Measurements from ENCODE around the gene CFAP54.

Gene CFAP54

GRCh38 chr12:96743606-96744005 is 254.2 kb downstream of the CFAP54 start:
- Histone ChIP-seq H4K8ac (ENCODE audit: low read depth, low read length) (no peak overlapping the region), H3K4me1 (ENCODE audit: control insufficient read depth in 1 of 2, insufficient read depth in 2 of 2, low read length in 2 of 2) (no peaks in the 10 kb centered on the region), H2BK12ac (ENCODE audit: low read length) (no peak overlapping the region), H3K4ac (ENCODE audit: low read depth, low read length) (no peak overlapping the region), H3K79me1 (ENCODE audit: low read length) (no peaks in the 10 kb centered on the region), H2AK5ac (ENCODE audit: low read length) (no peak overlapping the region), H3K23ac (ENCODE audit: low read length) (no peak overlapping the region), H3K4me2 (ENCODE audit: low read length) (no peak overlapping the region), H2AFZ (ENCODE audit: insufficient read depth, low read length, poor library complexity) (no peak overlapping the region), H4K12ac (ENCODE audit: low read depth, low read length) (no peak overlapping the region), H3K9ac (ENCODE audit: low read length) (no peak overlapping the region), H2BK120ac (ENCODE audit: insufficient read depth, low read length, poor library complexity) (no peak overlapping the region), H3K36me3 (ENCODE audit: control insufficient read depth in 1 of 2, insufficient read depth in 2 of 2, low read length in 2 of 2) (no peaks in the 10 kb centered on the region), H3K27me3 (ENCODE audit: insufficient read depth, low read length) (no peaks in the 10 kb centered on the region), H2BK5ac (ENCODE audit: low read depth, low read length, poor library complexity) (no peak overlapping the region), H4K91ac (ENCODE audit: low read depth, low read length) (no peak overlapping the region), H3K14ac (ENCODE audit: low read length) (no peak overlapping the region), H3K27ac (ENCODE audit: low read depth, low read length) (no peak overlapping the region), H3K79me2 (ENCODE audit: control insufficient read depth, insufficient read depth, low read length, poor library complexity) (no peaks in the 10 kb centered on the region), H3K18ac (ENCODE audit: low read length) (no peak overlapping the region), H3K9me3 (ENCODE audit: insufficient read depth, low read depth, low read length) (no peaks in the 10 kb centered on the region), H3K4me3 (ENCODE audit: low read depth, low read length) (no peak overlapping the region)
- WGBS (ENCODE audit: extremely low coverage, insufficient coverage, insufficient read length): 100% methylated on average over 1 of the region's 4 CpGs
- no peak for DNase-seq

- H2BK120ac ChIP-seq (ENCODE audit: insufficient read depth, low read length, poor library complexity): no peak overlapping the region
- no peak overlapping the region for H2BK12ac ChIP-seq (ENCODE audit: low read length)
- no peaks in the 10 kb centered on the region for H3K9me3 ChIP-seq (ENCODE audit: insufficient read depth, low read depth, low read length)
- H3K27ac ChIP-seq (ENCODE audit: low read depth, low read length): no peak overlapping the region
- H4K8ac ChIP-seq (ENCODE audit: low read depth, low read length): no peak overlapping the region
- H3K9ac ChIP-seq (ENCODE audit: low read length): no peak overlapping the region
- H4K12ac ChIP-seq (ENCODE audit: low read depth, low read length): no peak overlapping the region
- no CpG with 5 or more reads among the region's 1 CpG for WGBS (ENCODE audit: extremely low coverage, insufficient coverage, insufficient read length)
- no peaks in the 10 kb centered on the region for H3K79me2 ChIP-seq (ENCODE audit: control insufficient read depth, insufficient read depth, low read length, poor library complexity)
- no peak overlapping the region for H3K23ac ChIP-seq (ENCODE audit: low read length)
- H3K36me3 ChIP-seq (ENCODE audit: control insufficient read depth in 1 of 2, insufficient read depth in 2 of 2, low read length in 2 of 2): no peaks in the 10 kb centered on the region
- H2BK5ac ChIP-seq (ENCODE audit: low read depth, low read length, poor library complexity): no peak overlapping the region
- no peaks in the 10 kb centered on the region for H3K4me1 ChIP-seq (ENCODE audit: control insufficient read depth in 1 of 2, insufficient read depth in 2 of 2, low read length in 2 of 2)
- no peak overlapping the region for H2AK5ac ChIP-seq (ENCODE audit: low read length)
- no peaks in the 10 kb centered on the region for H3K79me1 ChIP-seq (ENCODE audit: low read length)
- no peak overlapping the region for H3K14ac ChIP-seq (ENCODE audit: low read length)
- H2AFZ ChIP-seq (ENCODE audit: insufficient read depth, low read length, poor library complexity): no peak overlapping the region
- no peak overlapping the region for H4K91ac ChIP-seq (ENCODE audit: low read depth, low read length)
- H3K27me3 ChIP-seq (ENCODE audit: insufficient read depth, low read length): no peaks in the 10 kb centered on the region
- H3K18ac ChIP-seq (ENCODE audit: low read length): no peak overlapping the region
- H3K4me2 ChIP-seq (ENCODE audit: low read length): no peak overlapping the region
- H3K4me3 ChIP-seq (ENCODE audit: low read depth, low read length): no peak overlapping the region
- no peak for DNase-seq
- no peak overlapping the region for H3K4ac ChIP-seq (ENCODE audit: low read depth, low read length)
These were observed 260.6 kb downstream of the CFAP54 start for GRCh38 chr12:96749999-96750398.

- Histone ChIP-seq H4K12ac (ENCODE audit: low read depth, low read length) (no peak overlapping the region), H2BK120ac (ENCODE audit: insufficient read depth, low read length, poor library complexity) (no peak overlapping the region), H3K23ac (ENCODE audit: low read length) (no peak overlapping the region), H3K79me1 (ENCODE audit: low read length) (no peaks in the 10 kb centered on the region), H3K36me3 (ENCODE audit: control insufficient read depth in 1 of 2, insufficient read depth in 2 of 2, low read length in 2 of 2) (no peaks in the 10 kb centered on the region), H2AK5ac (ENCODE audit: low read length) (no peak overlapping the region), H2BK12ac (ENCODE audit: low read length) (no peak overlapping the region), H2BK5ac (ENCODE audit: low read depth, low read length, poor library complexity) (no peak overlapping the region), H3K18ac (ENCODE audit: low read length) (no peak overlapping the region), H3K14ac (ENCODE audit: low read length) (no peak overlapping the region), H2AFZ (ENCODE audit: insufficient read depth, low read length, poor library complexity) (no peak overlapping the region), H3K4me1 (ENCODE audit: control insufficient read depth in 1 of 2, insufficient read depth in 2 of 2, low read length in 2 of 2) (no peaks in the 10 kb centered on the region), H3K9ac (ENCODE audit: low read length) (no peak overlapping the region), H3K4me2 (ENCODE audit: low read length) (no peak overlapping the region), H3K9me3 (ENCODE audit: insufficient read depth, low read depth, low read length) (no peaks in the 10 kb centered on the region), H3K4ac (ENCODE audit: low read depth, low read length) (no peak overlapping the region), H4K91ac (ENCODE audit: low read depth, low read length) (no peak overlapping the region), H3K79me2 (ENCODE audit: control insufficient read depth, insufficient read depth, low read length, poor library complexity) (no peaks in the 10 kb centered on the region), H3K27me3 (ENCODE audit: insufficient read depth, low read length) (no peaks in the 10 kb centered on the region), H3K27ac (ENCODE audit: low read depth, low read length) (no peak overlapping the region), H3K4me3 (ENCODE audit: low read depth, low read length) (no peak overlapping the region), H4K8ac (ENCODE audit: low read depth, low read length) (no peak overlapping the region)
- WGBS (ENCODE audit: extremely low coverage, insufficient coverage, insufficient read length): no CpG with 5 or more reads among the region's 4 CpGs
- no peak for DNase-seq
These were observed 262.2 kb downstream of the CFAP54 start for GRCh38 chr12:96751626-96752025.

- Histone ChIP-seq H3K23ac (ENCODE audit: low read length) (no peak overlapping the region), H3K79me2 (ENCODE audit: control insufficient read depth, insufficient read depth, low read length, poor library complexity) (no peaks in the 10 kb centered on the region), H3K36me3 (ENCODE audit: control insufficient read depth in 1 of 2, insufficient read depth in 2 of 2, low read length in 2 of 2) (no peaks in the 10 kb centered on the region), H3K14ac (ENCODE audit: low read length) (no peak overlapping the region), H2AK5ac (ENCODE audit: low read length) (no peak overlapping the region), H2BK120ac (ENCODE audit: insufficient read depth, low read length, poor library complexity) (no peak overlapping the region), H3K79me1 (ENCODE audit: low read length) (no peaks in the 10 kb centered on the region), H3K4me3 (ENCODE audit: low read depth, low read length) (no peak overlapping the region), H2BK12ac (ENCODE audit: low read length) (no peak overlapping the region), H4K91ac (ENCODE audit: low read depth, low read length) (no peak overlapping the region), H3K27me3 (ENCODE audit: insufficient read depth, low read length) (no peaks in the 10 kb centered on the region), H2AFZ (ENCODE audit: insufficient read depth, low read length, poor library complexity) (no peak overlapping the region), H2BK5ac (ENCODE audit: low read depth, low read length, poor library complexity) (no peak overlapping the region), H3K9me3 (ENCODE audit: insufficient read depth, low read depth, low read length) (no peaks in the 10 kb centered on the region), H3K27ac (ENCODE audit: low read depth, low read length) (no peak overlapping the region), H3K4ac (ENCODE audit: low read depth, low read length) (no peak overlapping the region), H3K18ac (ENCODE audit: low read length) (no peak overlapping the region), H4K8ac (ENCODE audit: low read depth, low read length) (no peak overlapping the region), H3K9ac (ENCODE audit: low read length) (no peak overlapping the region), H4K12ac (ENCODE audit: low read depth, low read length) (no peak overlapping the region), H3K4me2 (ENCODE audit: low read length) (no peak overlapping the region), H3K4me1 (ENCODE audit: control insufficient read depth in 1 of 2, insufficient read depth in 2 of 2, low read length in 2 of 2) (no peaks in the 10 kb centered on the region)
- WGBS (ENCODE audit: extremely low coverage, insufficient coverage, insufficient read length): no CpG with 5 or more reads among the region's 2 CpGs
- DNase-seq: no peak
These were observed 262.8 kb downstream of the CFAP54 start for GRCh38 chr12:96752211-96752610.

Measured in trophoblast cell (in vitro differentiated cells and primary cell).